Muscle layer of duodenum (tissue), 2 donors: ENCODE measurements around the gene RSAD1.

Source experiments
- H3K27ac ChIP-seq: one replicate; pipeline ENCODE4 v1.7.0; 2013; ENCODE audit warnings: mild to moderate bottlenecking, low read length
- H3K27me3 ChIP-seq: one replicate; pipeline ENCODE4 v1.7.0; 2013; ENCODE audit warnings: low read depth, mild to moderate bottlenecking, control low read depth, low read length
- H3K36me3 ChIP-seq, 2 donors: one replicate each; pipeline ENCODE4 v1.7.0; 2013; ENCODE audit warnings: low read length in 2 of 2, control low read depth in 1 of 2, mild to moderate bottlenecking in 1 of 2; ENCODE audit not compliant: insufficient read depth in 2 of 2, control insufficient read depth in 1 of 2
- H3K4me1 ChIP-seq, 2 donors: one replicate each; pipeline ENCODE4 v1.7.0; 2013; ENCODE audit warnings: low read length in 2 of 2, mild to moderate bottlenecking in 2 of 2, control low read depth in 1 of 2, moderate library complexity in 1 of 2; ENCODE audit not compliant: insufficient read depth in 2 of 2, control insufficient read depth in 1 of 2
- H3K4me3 ChIP-seq, 2 donors: one replicate each; pipeline ENCODE4 v1.7.0; 2013; ENCODE audit warnings: low read length in 2 of 2, low read depth in 1 of 2, mild to moderate bottlenecking in 1 of 2
- H3K9me3 ChIP-seq, 2 donors: one replicate each; pipeline ENCODE4 v1.7.0; 2013; ENCODE audit warnings: low read length in 2 of 2, control low read depth in 1 of 2, mild to moderate bottlenecking in 1 of 2; ENCODE audit not compliant: control insufficient read depth in 1 of 2
- donor health status: healthy.

Gene RSAD1

GRCh38 chr17:50444841-50445715 is 33.6 kb upstream of the RSAD1 start:
- Histone ChIP-seq H3K4me3 (no peak overlapping the region), H3K9me3 (no peaks in the 10 kb centered on the region), H3K4me1 (no peaks in the 10 kb centered on the region), H3K36me3 (no peaks in the 10 kb centered on the region), H3K27me3 (no peaks in the 10 kb centered on the region), H3K27ac (no peak overlapping the region)

GRCh38 chr17:50445730-50446325 is 32.8 kb upstream of the RSAD1 start:
- Histone ChIP-seq H3K4me1 (no peaks in the 10 kb centered on the region), H3K27me3 (no peaks in the 10 kb centered on the region), H3K36me3 (no peaks in the 10 kb centered on the region), H3K27ac (no peak overlapping the region), H3K9me3 (no peaks in the 10 kb centered on the region), H3K4me3 (no peak overlapping the region)

DNA sequence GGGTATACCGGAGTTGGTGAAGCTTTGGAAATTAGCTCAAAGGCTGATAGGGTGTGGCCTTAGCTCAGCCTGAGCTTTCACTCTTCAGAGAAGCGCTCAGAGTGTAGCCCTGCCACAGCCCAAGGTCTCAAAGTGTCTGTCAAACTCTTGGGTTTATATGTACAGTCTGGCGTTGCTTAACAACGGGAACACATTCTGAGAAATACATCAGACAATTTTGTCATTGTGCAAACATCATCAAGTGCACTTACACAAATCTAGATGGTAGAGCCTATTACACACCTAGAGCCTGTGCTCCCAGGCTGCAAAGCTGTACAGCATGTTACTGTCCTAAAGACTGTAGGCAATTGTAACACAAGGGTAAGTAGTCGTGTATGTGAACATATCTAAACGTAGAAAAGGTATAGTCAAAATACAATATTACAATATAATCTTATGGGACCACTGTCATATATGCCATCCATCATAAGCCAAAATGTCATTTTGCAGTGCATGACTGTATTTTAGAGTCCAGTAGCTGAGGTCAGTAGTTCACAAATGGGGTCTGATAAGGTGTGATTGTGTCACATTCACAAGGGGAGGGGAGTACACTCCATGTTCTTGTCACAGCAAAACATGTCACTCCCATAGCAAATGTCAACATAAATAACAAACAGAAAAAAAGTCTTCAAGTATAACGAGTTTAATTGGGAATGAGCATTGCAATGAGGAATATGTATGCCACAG is 30.6 kb upstream of the RSAD1 start:
- H3K27ac ChIP-seq: no peak overlapping the region
- H3K9me3 ChIP-seq: no peaks in the 10 kb centered on the region
- H3K4me1 ChIP-seq: peaks cover 0 to 4% of the 10 kb centered on the region in 2 donors
- H3K4me3 ChIP-seq: no peak overlapping the region
- no peaks in the 10 kb centered on the region for H3K36me3 ChIP-seq
- H3K27me3 ChIP-seq: no peaks in the 10 kb centered on the region

GRCh38 chr17:50448643-50449042 is 30.0 kb upstream of the RSAD1 start:
- no peak overlapping the region for H3K27ac ChIP-seq
- peaks cover 0 to 4% of the 10 kb centered on the region in 2 donors for H3K4me1 ChIP-seq
- H3K27me3 ChIP-seq: no peaks in the 10 kb centered on the region
- H3K4me3 ChIP-seq: no peak overlapping the region
- no peaks in the 10 kb centered on the region for H3K36me3 ChIP-seq
- no peaks in the 10 kb centered on the region for H3K9me3 ChIP-seq

DNA sequence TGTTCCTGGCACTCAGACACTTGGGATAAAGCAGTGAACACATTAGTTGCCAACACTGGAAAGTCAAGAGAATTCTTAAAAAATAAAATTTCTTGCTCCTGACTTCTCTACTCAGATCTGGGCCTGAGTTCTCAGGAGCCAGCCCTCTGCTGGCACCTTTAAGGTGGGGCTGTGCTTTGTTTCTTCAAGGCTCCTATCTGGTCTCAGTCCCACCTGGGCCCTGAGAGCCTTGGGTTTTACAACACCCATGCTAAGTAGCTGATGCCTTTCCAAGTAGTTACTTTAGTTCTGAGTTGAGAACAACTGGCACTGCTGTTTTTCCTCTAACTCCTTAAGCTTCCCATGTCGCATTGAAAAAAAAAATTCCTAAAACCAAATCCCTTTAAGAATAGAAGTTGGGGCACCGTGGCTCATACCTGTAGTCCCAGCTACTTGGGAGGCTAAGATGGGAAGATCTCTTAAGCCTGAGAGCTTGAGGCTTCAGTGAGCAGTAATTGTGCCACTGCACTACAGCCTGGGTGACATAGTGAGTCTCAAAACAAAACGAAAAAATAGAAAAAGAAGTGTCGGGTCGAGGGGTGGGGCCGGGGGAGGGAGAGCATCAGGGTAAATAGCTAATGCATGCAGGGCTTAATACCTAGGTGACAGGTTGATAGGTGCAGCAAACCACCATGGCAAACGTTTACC is 26.6 kb upstream of the RSAD1 start:
- no peaks in the 10 kb centered on the region for H3K27me3 ChIP-seq
- H3K9me3 ChIP-seq: no peaks in the 10 kb centered on the region
- H3K4me3 ChIP-seq: no peak overlapping the region
- H3K4me1 ChIP-seq: peaks cover 0 to 4% of the 10 kb centered on the region in 2 donors
- no peak overlapping the region for H3K27ac ChIP-seq
- no peaks in the 10 kb centered on the region for H3K36me3 ChIP-seq

DNA sequence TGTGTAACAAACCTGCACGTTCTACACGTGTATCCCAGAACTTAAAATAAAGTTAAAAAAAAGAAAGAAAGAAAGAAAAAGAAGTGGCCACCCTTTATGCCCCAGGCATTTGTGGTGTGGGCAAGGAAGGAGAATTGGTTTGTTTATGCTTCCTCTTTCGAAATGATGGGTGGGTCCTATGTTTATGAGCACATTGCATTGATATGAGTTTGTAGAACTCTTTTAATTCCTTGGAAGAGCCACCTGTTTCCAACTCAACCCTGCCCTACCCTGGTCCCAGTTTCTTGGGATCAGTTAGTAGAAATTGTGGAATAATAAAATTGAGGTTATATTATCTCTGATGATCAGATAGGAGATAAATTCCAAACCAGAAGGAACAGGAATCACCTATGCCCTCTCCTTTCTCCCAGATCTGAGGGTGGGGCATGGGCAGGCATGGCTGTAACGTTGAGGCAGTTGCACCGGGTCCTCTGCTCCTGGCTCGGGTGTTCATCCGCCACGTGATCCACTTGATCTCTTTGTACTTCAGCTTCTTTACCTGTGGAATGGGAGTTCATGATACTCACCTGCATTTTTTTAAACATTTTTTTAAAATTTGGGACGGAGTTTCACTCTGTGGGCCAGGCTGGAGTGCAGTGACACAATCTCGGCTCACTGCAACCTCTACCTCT is 25.9 kb upstream of the RSAD1 start:
- Histone ChIP-seq H3K36me3 (no peaks in the 10 kb centered on the region), H3K9me3 (no peaks in the 10 kb centered on the region), H3K4me1 (peaks cover 0 to 4% of the 10 kb centered on the region in 2 donors), H3K27me3 (no peaks in the 10 kb centered on the region), H3K27ac (no peak overlapping the region), H3K4me3 (no peak overlapping the region)

DNA sequence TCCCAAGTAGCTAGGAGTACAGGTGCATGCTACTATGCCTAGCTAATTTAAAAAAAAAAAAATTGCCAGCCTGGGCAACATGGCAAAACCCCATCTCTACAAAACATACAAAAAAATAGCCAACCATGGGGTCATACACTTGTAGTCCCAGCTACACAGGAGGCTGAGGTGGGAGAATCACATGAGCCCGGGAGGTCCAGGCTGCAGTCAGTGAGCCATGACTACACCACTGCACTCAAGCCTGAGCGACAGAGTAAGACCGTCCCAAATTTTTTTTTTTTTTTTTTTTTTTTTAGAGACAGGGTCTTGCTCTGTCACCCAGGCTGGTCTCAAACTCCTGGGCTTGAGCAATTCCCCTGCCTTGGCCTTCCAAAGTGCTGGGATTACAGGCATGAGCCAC is 24.8 kb upstream of the RSAD1 start:
- Histone ChIP-seq H3K27me3 (no peaks in the 10 kb centered on the region), H3K27ac (no peak overlapping the region), H3K4me3 (no peak overlapping the region), H3K36me3 (no peaks in the 10 kb centered on the region), H3K9me3 (no peaks in the 10 kb centered on the region), H3K4me1 (peaks cover 0 to 4% of the 10 kb centered on the region in 2 donors)

GRCh38 chr17:50457621-50458020 is 21.0 kb upstream of the RSAD1 start:
- peaks cover 0 to 4% of the 10 kb centered on the region in 2 donors for H3K4me1 ChIP-seq
- H3K36me3 ChIP-seq: peaks cover 0 to 8% of the 10 kb centered on the region in 2 donors
- no peaks in the 10 kb centered on the region for H3K9me3 ChIP-seq
- no peak overlapping the region for H3K4me3 ChIP-seq
- H3K27ac ChIP-seq: no peak overlapping the region
- no peaks in the 10 kb centered on the region for H3K27me3 ChIP-seq

GRCh38 chr17:50458270-50458669 is 20.4 kb upstream of the RSAD1 start:
- Histone ChIP-seq H3K27ac (no peak overlapping the region), H3K9me3 (no peaks in the 10 kb centered on the region), H3K27me3 (no peaks in the 10 kb centered on the region), H3K4me1 (no peaks in the 10 kb centered on the region), H3K4me3 (no peak overlapping the region), H3K36me3 (peaks cover 0 to 11% of the 10 kb centered on the region in 2 donors)

DNA sequence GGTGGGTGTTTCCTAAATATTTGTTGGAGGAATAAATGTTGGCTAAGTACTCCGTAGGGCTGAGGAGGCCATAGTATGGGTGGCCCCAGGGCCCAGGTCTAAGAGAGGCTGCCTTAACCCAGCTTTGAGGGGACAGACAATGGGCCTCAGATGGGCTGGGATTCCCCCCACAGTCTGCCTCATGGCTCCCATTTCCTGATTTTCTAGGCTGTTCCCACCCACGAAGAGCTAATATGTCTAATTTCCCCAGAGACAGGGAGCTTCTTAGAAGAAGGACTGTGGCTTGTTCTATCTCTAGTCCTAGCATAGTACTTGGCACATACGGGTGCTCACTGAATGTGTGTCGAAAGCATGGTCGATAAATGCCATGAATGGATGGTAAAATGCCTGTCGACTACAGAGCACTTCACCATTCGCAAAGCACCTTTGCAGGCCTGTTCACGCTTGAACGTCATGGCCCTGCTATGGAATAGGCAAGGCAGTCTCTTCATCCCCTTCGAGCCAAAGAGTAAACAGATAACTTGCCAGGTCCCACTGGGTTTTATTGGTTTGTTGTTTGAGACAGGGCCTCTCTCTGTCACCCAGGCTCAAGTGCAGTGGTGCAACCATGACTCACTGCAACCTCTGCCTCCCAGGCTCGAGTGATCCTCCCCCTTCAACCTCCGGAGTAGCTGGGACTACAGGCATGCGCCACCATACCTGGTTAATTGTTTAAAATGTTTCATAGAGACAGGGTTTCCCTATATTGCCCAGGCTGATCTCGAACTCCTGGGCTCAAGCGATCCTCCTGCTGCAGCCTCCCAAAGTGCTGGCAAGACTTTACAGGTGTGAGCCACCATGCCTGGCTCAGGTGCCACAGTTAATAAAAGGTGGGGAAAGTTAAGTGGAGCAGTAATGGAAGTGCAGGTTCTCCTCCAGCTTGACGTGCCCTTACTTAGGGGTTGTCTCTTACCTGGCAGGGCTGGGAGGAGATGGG is 19.7 kb upstream of the RSAD1 start:
- no peaks in the 10 kb centered on the region for H3K27me3 ChIP-seq
- H3K27ac ChIP-seq: no peak overlapping the region
- no peaks in the 10 kb centered on the region for H3K9me3 ChIP-seq
- peaks cover 0 to 11% of the 10 kb centered on the region in 2 donors for H3K36me3 ChIP-seq
- H3K4me3 ChIP-seq: no peak overlapping the region
- no peaks in the 10 kb centered on the region for H3K4me1 ChIP-seq
